RWPE1 (cell line): Measurements from ENCODE around the gene F8.

Source experiments
- CTCF ChIA-PET: fragments of 350-600 bp; sonication (Branson Sonifier 250); formaldehyde crosslinking; extraction: SDS; loops from one replicate; lab custom pipeline; 2021; lab: Yijun Ruan, JAX
- POLR2A ChIA-PET: fragments of 400-600 bp; formaldehyde crosslinking; extraction: SDS; loops from one replicate; lab custom pipeline; 2020; ENCODE audit warnings: antibody characterized with exemption; ENCODE audit not compliant: low non-redundant PET; lab: Yijun Ruan, JAX
- DNase-seq: peaks from one replicate; pipeline ENCODE4 v3.0.0; 2012; ENCODE audit warnings: low spot score
- H3K27ac ChIP-seq: fragments of 450-650 bp; 2 replicates; pipeline ENCODE4 v1.5.1; 2017
- CTCF ChIP-seq: fragments of 450-650 bp; conservative IDR thresholded peaks from 2 replicates; pipeline ENCODE4 v1.5.1; 2017; ENCODE audit warnings: low read depth, mild to moderate bottlenecking

F8 gene

GRCh38 chrX:154813801-154814200, 208.7 kb downstream of the F8 start:
- CTCF ChIA-PET, result no interaction called here
- no peak for TF ChIP-seq CTCF
- no peak for DNase-seq
- no peak overlapping the region for H3K27ac ChIP-seq
- POLR2A ChIA-PET, result no interaction called here

GRCh38 chrX:154812341-154813101, 210.0 kb downstream of the F8 start:
- ChIA-PET POLR2A (no interaction called here), CTCF (interaction anchor here (0.9 kb wide), 1 partner anchor 21 kb away, joined by 4 read pairs; no protein-coding TSS in a partner anchor)
- H3K27ac ChIP-seq, result no peak overlapping the region
- no peak for TF ChIP-seq CTCF
- DNase-seq, result no peak

- no peak for DNase-seq
- no peak overlapping the region for H3K27ac ChIP-seq
- CTCF ChIA-PET, result no interaction called here
- POLR2A ChIA-PET, result no interaction called here
- TF ChIP-seq CTCF, result no peak
These were observed 212.4 kb downstream of the F8 start for GRCh38 chrX:154809939-154810665.

GRCh38 chrX:154806837-154807501, 215.6 kb downstream of the F8 start:
- no peak for TF ChIP-seq CTCF
- no peak overlapping the region for H3K27ac ChIP-seq
- POLR2A ChIA-PET, result interaction anchor here (1.1 kb wide), 1 partner anchor 11 kb away, joined by 5 read pairs; no protein-coding TSS in a partner anchor
- no peak for DNase-seq
- CTCF ChIA-PET, result no interaction called here

- ChIA-PET CTCF (no interaction called here), POLR2A (no interaction called here)
- peak overlapping the region; percentile 58 for H3K27ac ChIP-seq
- DNase-seq, result no peak
- TF ChIP-seq CTCF, result no peak
These were observed 216.8 kb downstream of the F8 start for GRCh38 chrX:154805696-154806091.

- CTCF ChIA-PET, result no interaction called here
- TF ChIP-seq CTCF, result no peak
- POLR2A ChIA-PET, result no interaction called here
- H3K27ac ChIP-seq, result peak within 1 kb of the TSS; percentile 58
- DNase-seq, result peak; percentile 74
These were observed 217.4 kb downstream of the F8 start, which contains the start of gene MPP1 for GRCh38 chrX:154804957-154805695. TSS of gene MPP1 (minus strand) at chrX:154805485. CDS start at chrX:154805373, 112 bp downstream.
